ENCODE results near the gene ZMYND11. TPM values are rescaled to one million over a fixed set of nuclear protein-coding genes. Genes with fewer than 3 reads are reported as not detected.

The ZMYND11 gene
- 119 TPM for polyA plus RNA-seq (ENCODE audit: insufficient read length)
- long read RNA-seq, donor 1, full-length matches to known transcripts = 1 of 11 reads
- long read RNA-seq, donor 1, partial matches to known transcripts = 5 of 11 reads
- long read RNA-seq, donor 1, other reads (novel, unspliced or antisense) = 5 of 11 reads
- long read RNA-seq, donor 2, partial matches to known transcripts = 5 of 6 reads
- long read RNA-seq, donor 2, other reads (novel, unspliced or antisense) = 0 of 6 reads
- long read RNA-seq, donor 3, full-length matches to known transcripts = 4 of 4 reads
- long read RNA-seq, donor 3, partial matches to known transcripts = 0 of 4 reads
- long read RNA-seq, donor 3, other reads (novel, unspliced or antisense) = 0 of 4 reads
- long read RNA-seq, donor 4 = 0 reads
- long read RNA-seq, donor 5, full-length matches to known transcripts = 6 of 14 reads
- long read RNA-seq, donor 5, partial matches to known transcripts = 0 of 14 reads
- long read RNA-seq, donor 5, other reads (novel, unspliced or antisense) = 8 of 14 reads
- long read RNA-seq, donor 6, full-length matches to known transcripts = 3 of 17 reads
- long read RNA-seq, donor 6, partial matches to known transcripts = 6 of 17 reads
- long read RNA-seq, donor 6, other reads (novel, unspliced or antisense) = 8 of 17 reads
- long read RNA-seq, donor 7, full-length matches to known transcripts = 4 of 20 reads
- long read RNA-seq, donor 7, partial matches to known transcripts = 8 of 20 reads
- long read RNA-seq, donor 7, other reads (novel, unspliced or antisense) = 8 of 20 reads
- long read RNA-seq, donor 8, partial matches to known transcripts = 0 of 1 reads
- long read RNA-seq, donor 8, other reads (novel, unspliced or antisense) = 0 of 1 reads

DNA sequence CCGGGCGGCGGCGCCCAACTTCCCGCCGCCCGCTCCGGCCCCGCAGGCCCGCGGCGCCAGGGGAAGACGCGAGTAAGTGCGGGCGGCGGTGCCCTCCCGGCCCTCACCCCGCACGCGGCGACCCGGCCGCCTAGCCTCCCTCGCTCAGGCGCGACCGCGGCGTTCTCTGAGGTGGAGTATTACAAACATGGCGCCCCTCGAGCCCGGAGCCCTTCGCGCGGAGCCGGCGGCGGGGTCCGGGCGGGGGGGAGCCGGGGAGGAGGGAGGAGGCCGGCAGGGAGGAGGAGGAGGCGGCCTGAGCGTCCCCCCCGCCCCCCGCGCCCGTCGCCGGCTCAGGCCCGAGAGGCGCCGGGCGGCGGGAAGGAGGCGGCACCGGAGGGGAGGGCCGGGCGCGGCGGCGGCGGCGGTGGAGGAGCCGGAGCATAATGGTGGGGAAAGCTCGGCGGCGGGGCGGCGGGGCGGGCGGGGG, at the start of gene ZMYND11:
Gene ZMYND11, plus strand, starts transcription at position 324 of the 469 bp plus-strand sequence. CDS start 44,558 bp downstream, outside the sequence.
- DNase-seq = peak; percentile 70

DNA sequence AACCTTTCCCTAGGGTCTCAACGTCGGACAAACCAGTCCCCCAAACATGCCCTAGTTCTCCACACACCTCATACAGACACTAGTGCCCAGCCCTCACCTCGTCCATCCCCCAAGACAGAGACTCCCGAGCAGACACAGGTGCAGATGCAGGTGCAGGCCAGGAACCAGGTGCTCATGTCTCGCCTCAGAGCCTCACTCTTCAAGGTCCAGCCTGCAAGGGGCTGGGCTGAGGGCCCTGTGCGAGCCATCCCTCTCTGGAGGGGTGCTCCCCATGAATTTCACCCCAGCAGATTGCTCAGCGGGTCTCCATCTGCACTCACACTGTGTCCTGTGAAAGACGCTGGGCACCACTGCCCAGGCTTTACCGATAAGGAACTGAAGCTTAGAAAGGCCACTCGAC, 49.2 kb upstream of the ZMYND11 start:
- DNase-seq = no peak

DNA sequence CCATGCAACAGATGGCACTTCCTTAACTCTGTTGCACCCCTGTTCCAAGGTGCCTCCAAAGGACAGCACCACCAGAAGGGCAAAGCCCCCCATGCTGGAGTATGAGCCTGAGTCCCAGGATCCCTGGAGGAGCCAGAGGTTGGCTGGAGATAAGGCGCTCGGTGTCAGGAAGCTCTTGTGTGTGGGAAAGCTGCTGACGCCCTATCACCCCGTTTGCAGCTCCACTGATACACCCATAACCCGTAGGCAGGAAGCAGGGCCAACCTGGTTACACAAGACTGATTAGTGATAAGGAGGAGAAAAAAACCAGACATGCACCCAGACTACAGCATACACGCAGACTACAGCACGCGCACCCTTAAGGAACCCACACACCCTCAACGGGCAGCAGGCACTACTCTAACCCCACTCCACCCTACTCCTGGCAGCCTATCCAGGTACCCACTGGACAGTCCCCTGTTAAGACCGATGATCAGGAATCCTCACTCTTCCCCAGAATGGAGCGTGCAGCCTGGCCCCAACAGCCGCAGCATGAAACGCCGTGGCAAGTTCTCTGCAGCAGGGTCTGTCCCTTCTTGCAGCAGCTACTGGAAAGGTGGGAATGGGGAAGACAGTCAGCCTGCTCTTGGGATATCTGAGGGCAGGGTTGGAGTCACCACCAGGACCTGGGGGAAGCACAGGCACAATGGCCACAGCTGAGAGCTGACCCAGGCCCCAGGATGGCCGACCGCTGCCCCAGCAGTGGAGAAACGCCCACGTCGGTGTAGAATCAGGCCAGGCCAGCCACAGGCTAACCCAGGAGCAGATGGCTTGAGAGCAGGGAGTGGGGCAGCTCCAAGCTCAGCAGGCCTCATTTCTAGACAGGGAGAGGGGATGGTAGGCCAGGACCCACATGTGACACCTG, 47.8 kb upstream of the ZMYND11 start:
- DNase-seq = no peak

DNA sequence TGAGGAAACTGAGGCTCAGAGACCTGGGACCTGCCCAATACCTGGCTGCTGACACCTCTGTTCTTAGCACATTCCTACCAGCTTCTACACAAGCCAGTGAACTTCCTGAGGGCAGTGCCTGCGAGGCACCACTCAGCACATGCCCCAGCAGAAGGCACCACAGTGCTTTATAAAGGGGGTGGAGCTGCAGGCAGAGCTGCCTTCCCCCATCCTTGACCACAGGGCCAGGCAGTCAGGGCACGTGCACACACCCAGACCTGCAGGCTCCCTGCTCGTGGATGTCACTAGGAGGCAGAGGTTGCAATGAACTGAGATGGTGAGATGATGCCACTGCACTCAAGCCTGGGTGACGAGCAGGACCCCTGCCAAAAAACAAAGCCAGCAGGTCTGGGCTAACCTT, 47.0 kb upstream of the ZMYND11 start:
- DNase-seq = no peak

DNA sequence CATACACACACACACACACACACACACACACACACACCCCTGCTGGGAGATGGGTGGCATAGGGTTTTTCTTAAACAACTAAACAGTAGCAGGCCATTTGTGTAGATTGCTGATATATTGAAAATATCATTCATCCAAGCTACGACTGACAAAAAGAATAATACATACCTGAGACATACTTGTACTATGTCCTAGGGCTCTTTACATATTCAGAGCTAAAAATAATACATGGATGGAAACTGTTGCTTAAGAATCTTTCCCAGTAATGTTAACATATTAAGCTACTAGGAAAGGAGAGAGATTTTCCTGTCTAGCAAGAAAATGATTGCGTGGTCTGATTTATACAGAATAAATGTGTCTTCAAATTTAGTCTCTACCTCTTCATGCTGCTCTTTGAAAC, 46.0 kb upstream of the ZMYND11 start:
- no peak for DNase-seq

DNA sequence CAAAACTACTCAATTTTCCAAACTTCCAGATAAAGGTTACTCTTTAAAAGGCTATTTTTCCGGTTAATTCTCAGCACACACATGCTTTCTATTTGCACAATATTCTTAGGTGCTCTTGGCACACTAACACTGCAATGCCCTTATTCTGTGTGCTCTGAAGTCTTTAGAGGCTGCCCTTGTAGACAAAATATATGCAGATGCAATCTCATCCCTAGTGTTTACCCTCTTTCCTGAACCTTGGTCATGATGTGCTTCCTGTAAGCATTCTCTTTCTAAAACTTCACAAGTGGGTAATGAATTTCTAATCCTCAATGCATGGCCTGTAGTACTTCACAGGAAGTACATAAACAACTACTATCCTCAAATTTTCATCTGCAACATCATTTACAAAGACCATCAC, 45.1 kb upstream of the ZMYND11 start:
- no peak for DNase-seq

DNA sequence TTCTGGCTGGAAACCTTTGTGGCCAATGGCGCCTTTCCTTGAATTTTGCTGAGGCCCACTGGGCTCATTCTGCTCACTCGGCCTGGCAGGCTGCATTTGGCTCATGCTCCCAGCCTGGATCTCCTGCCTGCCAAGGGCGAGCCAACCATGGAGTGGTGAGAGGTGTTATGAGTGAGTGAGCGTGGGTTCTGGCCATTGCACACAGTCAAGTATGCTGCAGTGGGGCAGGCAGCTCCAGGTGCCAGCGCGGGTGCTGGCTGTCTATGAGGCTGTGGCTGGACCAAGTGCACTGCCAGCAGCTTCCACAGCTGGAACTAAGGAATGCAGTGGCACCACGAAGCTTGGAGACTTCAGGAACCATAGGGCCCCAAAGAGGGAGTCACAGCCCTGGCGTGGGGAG, 43.9 kb upstream of the ZMYND11 start:
- no peak for DNase-seq

DNA sequence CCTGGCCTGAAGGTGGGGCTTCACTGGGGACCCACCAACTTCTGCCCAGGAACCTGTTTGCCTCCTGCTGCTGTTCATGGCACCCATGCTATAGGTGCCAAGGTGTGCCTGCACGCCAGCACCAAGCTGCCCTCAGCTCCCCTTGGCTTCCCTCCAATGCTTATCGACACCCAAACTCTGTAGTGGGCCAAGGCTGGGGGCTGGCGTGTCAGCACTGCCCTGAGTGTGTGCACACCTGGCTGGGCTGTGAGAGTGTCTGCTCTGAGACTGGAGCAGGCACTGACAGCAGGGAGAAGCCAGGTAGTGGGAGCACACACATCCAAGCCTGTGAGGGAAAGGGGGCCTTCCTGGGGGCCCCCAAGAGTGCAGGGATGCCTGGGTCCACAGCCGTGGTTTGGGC, 43.1 kb upstream of the ZMYND11 start:
- DNase-seq = no peak

DNA sequence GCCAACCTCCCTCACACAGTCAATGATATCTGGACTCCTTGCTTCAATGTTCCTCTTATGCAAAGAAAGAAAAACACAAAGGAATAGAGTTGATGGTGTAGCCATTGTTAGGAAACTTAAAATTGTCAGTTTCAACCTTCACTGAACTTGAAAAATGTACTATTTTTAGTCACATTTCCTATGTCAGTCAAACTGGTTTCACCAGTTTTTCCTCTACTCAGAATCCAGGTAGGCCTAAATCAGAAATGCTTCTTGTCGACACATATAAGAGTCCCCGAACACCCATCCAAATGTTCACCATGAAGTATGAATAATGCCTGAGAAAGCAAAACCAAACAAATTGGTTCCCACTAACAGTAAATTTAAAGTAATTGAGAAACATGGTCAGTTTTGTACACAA, 42.4 kb upstream of the ZMYND11 start:
- DNase-seq = peak; percentile 43

DNA sequence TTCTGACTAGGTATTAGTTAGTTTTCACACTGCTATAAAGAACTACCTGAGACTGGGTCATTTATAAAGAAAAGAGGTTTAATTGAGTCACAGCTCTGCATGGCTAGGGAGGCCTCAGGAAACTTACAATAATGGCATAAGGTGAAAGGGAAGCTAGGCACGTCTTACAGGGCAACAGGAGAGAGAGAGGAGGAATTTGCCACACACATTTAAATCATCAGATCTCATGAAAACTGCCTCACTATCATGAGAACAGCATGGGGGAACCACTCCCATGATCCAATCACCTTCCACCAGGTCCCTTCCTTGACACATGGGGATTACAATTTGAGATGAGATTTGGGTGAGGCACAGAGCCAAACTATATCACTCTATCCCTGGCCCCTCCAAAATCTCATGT, 40.6 kb upstream of the ZMYND11 start:
- no peak for DNase-seq

DNA sequence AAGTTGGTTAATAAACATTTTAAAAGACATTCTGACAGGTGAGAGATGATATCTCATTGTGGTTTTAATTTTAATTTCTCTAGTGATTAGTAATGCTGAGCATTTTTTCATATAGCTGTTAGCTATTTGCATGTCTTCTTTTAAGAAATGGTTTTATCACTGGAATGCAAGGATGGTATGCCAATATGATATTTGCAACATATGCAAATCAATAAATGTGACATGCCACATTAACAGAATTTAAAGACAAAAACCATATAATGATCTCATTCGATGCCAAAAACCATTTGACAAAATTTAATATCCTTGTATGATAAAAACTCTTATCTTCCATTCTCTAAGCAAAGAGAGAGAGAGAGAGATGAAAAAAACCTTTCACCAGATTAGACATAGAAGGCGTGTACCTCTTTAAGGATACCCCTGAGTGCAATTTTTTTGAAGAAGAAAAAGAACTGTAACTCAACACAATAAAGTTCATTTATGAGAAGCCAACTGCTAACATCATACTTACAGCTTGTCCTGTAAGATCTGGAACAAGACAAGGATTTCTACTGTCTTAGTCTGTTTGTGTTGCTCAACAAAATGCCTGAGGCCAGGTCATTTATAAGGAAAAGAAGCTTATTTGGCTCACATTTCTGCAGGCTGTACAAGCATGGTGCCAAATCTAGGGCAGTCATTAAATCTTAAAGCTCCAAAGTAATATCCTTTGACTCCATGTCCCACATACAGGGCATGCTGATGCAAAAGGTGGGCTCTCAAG, 39.7 kb upstream of the ZMYND11 start:
- DNase-seq = no peak

DNA sequence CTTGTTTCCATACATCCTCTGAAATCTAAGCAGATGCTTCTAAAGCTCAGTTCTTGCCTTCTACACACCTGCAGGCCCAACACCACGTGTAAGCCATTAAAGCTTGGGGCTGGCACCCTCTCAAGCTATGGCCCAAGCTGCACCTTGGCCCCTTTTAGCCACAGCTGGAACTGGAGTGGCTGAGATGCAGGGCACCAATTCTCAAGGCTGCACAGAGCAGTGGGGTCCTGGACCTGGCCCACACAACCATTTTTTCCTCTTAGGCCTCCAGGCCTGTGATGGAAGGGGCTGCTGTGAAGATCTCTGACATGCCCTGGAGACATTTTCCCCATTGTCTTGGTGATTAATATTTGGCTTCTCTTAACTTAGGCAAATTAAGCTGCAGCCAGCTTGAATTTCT, 38.8 kb upstream of the ZMYND11 start:
- no peak for DNase-seq

DNA sequence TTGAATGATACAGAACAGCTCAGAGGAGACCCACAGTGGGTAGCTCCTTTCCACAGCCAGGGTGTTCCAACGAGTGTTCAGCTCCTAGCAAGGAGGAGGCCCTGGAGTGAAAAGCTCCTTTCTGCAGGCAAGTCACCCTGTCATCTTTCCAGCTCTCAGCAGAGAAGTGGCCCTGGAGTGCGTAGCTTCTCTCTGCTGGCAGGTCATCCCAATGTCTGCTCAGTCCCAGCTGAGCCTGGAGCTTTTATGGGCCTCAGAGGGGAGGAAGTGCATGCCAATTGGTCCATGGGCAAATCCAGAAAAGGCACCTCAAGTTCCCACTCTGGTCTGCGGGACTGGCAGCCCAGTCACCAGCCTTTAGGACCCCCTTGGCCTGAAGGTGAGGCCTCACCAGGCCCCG, 30.8 kb upstream of the ZMYND11 start:
- no peak for DNase-seq

DNA sequence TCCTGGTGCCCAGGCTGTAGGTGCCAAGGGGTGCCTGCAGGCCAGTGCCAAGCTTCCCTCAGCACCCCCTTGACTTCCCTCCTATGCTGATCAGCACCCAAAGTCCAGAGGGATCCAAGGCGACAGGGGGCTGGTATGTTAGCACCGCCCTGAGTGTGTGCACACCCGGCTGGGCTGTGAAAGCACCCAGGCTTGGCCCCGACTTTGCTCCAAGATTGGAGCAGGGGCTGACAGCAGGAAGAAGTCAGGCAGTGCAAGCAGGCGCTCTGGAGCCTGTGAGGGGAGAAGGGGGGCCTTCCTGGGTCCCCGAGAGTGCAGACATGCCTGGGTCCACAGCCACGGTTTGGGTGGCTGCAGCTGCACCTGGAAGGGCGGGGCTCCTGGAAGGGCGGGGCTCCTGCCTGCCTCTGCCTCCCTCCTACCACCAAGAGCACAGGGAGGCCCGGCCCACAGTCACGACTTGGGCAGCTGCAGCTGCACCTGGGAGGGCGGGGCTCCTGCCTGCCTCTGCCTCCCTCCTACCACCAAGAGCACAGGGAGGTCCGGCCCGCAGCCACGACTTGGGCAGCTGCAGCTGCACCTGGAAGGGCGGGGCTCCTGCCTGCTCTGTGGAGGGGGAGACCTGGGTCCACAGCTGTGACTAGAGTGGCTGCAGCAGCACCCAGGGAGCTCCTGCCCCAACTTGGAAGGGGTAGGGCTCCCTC, 30.2 kb upstream of the ZMYND11 start:
- DNase-seq = no peak

DNA sequence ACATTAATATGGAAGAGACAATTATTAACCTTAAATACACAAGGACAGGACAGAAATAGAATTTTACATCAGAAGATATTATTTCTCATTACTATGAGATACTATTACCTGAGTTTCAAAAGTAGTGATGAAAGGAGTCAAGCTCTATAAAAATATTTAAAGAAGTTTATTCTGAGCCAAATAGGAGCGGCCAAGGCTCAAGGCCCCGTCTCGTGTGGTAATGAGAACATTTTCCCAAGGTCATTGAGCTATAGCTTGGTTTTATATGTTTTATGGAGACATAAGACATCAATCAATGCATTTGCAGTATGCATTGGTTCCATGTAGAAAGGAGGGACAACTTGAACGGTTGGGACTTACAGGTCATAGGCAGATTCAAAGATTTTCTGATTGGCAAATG, 29.4 kb upstream of the ZMYND11 start:
- DNase-seq = no peak

DNA sequence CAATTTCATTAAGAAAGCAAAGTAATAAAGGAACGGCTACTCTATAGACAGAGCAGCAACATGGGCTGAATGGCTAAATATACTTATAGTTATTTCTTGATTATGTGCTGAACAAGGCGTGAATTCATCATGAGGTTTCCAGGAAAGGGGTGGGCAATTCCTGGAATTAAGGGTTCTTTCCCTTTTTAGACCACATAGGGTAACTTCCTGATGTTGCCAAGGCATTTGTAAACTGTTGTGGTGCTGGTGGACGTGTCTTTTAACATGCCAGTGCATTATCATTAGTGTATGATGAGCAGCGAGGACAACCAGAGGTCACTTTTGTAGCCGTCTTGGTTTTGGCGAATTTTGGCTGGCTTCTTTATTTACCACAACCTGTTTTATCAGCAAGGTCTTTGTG, 28.5 kb upstream of the ZMYND11 start:
- DNase-seq = no peak

DNA sequence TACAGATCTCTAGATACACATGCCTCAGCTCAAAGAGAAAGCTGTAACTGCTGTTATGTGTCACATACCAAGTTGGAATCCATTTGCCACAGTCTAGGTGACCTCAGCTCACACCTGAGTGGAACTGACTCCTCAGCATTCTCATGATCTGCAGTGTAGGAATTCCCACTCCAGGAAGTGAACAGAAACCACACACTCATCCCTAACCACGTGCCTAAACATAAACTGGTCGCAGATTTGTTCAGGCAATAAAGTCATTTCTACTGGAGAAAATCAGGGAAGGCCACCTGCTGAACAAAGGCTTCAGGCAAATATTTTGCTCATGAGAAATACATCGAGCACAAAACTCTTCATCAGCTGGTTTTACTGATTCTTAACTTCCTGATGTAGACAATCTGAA, 23.0 kb upstream of the ZMYND11 start:
- no peak for DNase-seq

DNA sequence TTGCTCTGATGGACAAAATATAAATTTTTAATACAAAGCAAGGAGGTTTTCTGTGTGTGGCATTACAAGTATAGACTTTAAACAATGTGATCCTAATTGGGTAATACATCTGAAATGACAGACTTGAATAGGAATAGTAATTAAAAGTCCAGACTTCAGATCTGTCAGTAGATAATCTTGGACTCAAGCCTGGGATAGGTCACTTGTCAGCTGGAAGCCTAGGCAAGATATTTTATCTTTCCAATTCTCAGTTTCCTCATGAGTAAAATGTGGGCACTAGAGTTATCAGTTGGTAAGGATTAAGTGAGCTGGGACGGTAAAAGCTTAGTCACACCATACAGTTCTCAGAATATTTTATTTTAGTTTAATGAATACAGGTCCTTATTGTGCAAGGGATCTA, 10.4 kb upstream of the ZMYND11 start:
- DNase-seq = no peak

DNA sequence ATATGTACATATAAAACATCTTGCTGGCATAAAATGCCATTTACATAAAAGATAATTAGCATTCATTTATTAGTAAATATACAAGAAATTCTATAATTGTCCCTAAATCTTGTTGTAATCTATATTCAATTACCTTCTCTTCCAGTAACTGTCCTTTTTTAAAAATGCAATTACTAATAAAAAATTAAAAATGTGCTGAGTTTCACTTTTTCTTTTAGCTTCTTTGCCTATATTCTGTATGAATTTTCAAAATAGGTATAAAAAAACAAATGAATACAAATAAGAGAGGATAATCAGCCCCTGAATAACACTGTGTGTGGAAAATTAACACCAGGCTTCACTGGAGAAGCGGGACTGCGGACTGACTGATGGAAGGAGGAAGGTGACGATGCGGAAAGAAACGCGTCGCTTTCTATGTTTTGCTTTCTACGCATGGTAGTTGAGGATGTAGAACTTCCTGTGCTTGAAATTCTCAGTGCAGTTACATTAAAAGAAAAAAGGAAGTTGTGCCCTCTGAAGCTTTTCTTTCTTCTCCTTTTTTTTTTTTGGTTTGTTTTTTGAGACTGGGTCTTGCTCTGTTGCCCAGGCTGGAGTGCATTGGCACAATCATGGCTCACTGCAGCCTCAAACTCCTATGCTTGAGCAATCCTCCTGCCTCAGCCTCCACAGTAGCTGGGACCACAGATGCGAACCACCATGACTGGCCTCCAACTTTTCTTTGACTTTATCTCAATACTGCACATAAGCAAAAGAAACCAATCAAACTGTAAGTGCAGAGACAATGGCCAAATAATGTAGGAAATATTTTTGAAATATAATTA, 7.4 kb upstream of the ZMYND11 start:
- no peak for DNase-seq

DNA sequence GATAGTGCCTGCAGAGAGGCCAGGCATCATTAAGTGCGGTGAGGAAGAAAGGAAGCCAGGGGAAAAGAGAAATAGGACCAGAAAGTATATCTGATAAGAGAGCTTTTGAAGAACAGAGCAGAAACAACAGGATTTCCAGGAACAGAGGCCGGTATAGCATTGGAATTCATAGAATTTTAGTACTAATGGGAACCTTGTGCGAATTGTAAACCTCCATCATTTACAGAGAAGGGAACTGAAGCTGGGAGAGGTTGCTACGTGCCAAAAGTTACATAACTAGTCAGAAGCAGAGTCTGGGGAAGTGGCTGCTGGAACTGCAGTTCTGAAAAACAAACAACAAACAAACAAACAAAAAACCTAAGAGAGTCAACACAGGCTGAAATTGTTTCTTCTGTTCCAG, 5.4 kb upstream of the ZMYND11 start:
- DNase-seq = no peak
